Neural progenitor cell (in vitro differentiated cells): ENCODE measurements around the gene TLDC2.

ENCODE experiments used
- EZH2 ChIP-seq: fragments of 200-600 bp; sonication (generic); IDR thresholded peaks from 2 replicates; pipeline ENCODE4 v1.6.1; 2017; ENCODE audit warnings: antibody characterized with exemption, mild to moderate bottlenecking, moderate library complexity
- TF ChIP-seq, protein P1 (sequence below): fragments of 200-600 bp; sonication (generic); IDR thresholded peaks from 2 replicates; pipeline ENCODE4 v1.5.1; 2017; ENCODE audit warnings: antibody characterized with exemption, mild to moderate bottlenecking

DNA sequence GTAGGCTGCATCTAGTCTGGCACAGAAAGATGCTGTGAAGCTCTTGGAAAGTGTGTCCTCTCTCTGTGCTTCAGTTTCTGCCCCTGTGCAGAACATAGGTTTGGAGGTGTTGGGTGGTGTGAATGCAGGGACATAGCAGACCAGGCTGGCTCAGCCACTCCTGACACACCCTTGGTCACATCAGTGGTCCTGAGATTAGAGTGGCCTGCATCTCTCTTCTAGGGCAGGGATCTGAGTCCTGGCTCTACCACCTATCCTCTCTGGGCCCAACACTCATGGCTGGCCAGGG lies 10.1 kb upstream of the TLDC2 start:
- TF ChIP-seq, protein P1, sequence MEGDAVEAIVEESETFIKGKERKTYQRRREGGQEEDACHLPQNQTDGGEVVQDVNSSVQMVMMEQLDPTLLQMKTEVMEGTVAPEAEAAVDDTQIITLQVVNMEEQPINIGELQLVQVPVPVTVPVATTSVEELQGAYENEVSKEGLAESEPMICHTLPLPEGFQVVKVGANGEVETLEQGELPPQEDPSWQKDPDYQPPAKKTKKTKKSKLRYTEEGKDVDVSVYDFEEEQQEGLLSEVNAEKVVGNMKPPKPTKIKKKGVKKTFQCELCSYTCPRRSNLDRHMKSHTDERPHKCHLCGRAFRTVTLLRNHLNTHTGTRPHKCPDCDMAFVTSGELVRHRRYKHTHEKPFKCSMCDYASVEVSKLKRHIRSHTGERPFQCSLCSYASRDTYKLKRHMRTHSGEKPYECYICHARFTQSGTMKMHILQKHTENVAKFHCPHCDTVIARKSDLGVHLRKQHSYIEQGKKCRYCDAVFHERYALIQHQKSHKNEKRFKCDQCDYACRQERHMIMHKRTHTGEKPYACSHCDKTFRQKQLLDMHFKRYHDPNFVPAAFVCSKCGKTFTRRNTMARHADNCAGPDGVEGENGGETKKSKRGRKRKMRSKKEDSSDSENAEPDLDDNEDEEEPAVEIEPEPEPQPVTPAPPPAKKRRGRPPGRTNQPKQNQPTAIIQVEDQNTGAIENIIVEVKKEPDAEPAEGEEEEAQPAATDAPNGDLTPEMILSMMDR, result no peak
- TF ChIP-seq EZH2, result no peak
